ENCODE results near the gene TEDC2. TPM values are rescaled to one million over a fixed set of nuclear protein-coding genes. Genes with fewer than 3 reads are reported as not detected.

The TEDC2 gene
- total and polyA plus RNA-seq, 2 of the 8 experiments (the other 6 are each of a cell fraction or from before 2014, with no cell fraction given): 54.6 to 55.6 TPM

DNA sequence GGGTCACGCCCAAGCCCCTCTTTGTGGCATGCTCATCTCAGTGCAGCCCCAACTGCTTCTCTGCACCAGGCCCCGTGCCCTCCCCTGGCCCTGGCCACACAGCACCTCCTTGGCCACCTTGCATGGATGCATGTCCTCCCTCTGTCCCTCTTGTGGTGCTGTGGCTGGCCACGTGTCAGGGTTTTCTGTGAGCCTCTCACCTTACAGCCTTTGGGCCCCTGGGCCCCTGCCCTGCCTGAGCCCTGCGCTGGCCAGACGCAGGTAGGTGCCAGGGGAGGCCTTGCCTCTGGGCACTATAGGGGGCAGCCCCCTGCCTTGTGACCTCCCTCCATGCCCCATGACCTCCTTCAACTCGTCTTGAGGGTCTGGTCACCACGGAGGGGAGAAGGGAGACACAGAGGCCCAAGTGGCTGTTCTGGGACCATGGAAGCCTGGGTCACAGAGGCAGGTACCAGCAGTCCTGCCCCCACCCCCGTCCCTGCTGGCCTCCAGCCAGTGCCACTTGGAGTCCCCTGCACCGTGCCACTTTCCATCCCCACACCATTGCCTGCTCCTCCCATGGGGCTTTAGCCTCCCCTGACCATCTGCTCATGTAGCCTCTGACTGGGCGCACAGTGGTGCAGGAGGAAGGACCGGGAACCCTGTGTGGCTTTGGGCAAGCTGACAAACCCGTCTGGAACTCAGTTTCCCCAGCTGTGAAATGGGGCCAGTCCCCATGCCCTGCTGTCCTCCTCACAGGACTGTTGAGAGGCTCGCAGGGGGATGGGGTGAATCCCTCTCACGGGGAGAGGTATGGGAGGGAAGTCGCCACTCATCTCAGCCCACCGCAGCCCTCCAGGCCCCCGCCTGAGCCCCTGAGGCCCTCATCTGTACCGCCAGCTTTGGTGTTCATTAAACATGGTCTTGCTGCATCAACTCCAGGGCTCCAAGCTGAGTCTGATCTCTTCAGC, 42.3 kb downstream of the TEDC2 start:
- Histone ChIP-seq H3K79me2 (ENCODE audit: control insufficient read depth in 1 of 2, insufficient read depth in 2 of 2, low read length in 2 of 2) (no peaks in the 10 kb centered on the region), H3K14ac (ENCODE audit: insufficient read length) (no peak overlapping the region), H3K79me1 (ENCODE audit: low read depth, low read length) (no peaks in the 10 kb centered on the region; the same call in 1 of the 2 replicates), H3K27ac (ENCODE audit: low read depth, low read length) (no peak overlapping the region), H3K36me3 (ENCODE audit: control insufficient read depth in 2 of 4, insufficient read depth in 4 of 4, low read length in 3 of 4) (peaks cover 0 to 2% (median 0%) of the 10 kb centered on the region in 4 experiments; a peak in 1 of 8 replicates), H3K9me3 (ENCODE audit: insufficient read depth in 2 of 2, low read depth in 1 of 2, low read length in 1 of 2) (no peaks in the 10 kb centered on the region), H2BK20ac (ENCODE audit: low read length) (no peak overlapping the region), H2AFZ (ENCODE audit: low read length) (no peak overlapping the region), H3K56ac (replicated peaks; ENCODE audit: insufficient read length, low read depth, low read length) (no peak overlapping the region), H2AK5ac (ENCODE audit: low read depth, low read length) (no peak overlapping the region; the same call in 1 of the 2 replicates), H3K23me2 (ENCODE audit: low read depth, low read length) (no peaks in the 10 kb centered on the region), H3K4me2 (ENCODE audit: insufficient read depth in 1 of 2, low read depth in 2 of 2, low read length in 2 of 2) (peak overlapping the region; percentile 0 to 73; a peak in 3 of 4 replicates), H4K8ac (ENCODE audit: extremely low read depth, insufficient read depth, low read length) (peak overlapping the region; percentile 62), H3K4ac (replicated peaks; ENCODE audit: insufficient read length, low read depth, low read length) (peak overlapping the region; percentile 40), H3K27me3 (replicated peaks in 1 of 4; ENCODE audit: control insufficient read depth in 3 of 4, extremely low read depth in 1 of 4, insufficient read depth in 3 of 4, low read length in 3 of 4) (no peaks in the 10 kb centered on the region; a peak in 1 of 7 replicates), H3K4me3 (ENCODE audit: extremely low read depth in 1 of 4, insufficient read depth in 2 of 4, low read depth in 3 of 4, low read length in 4 of 4) (peak overlapping the region in 2 of 4 experiments; percentile 14 to 60; a peak in 2 of 8 replicates), H3K23ac (ENCODE audit: insufficient read length) (no peak overlapping the region), H4K91ac (replicated peaks; ENCODE audit: insufficient read length, low read length) (no peak overlapping the region), H4K20me1 (replicated peaks in 1 of 2; ENCODE audit: control insufficient read depth in 1 of 2, insufficient read depth in 2 of 2, low read length in 2 of 2) (peaks cover 2 to 4% of the 10 kb centered on the region in 2 experiments), H2BK120ac (replicated peaks; ENCODE audit: low read depth, low read length) (no peak overlapping the region), H3K18ac (ENCODE audit: extremely low read depth, low read length) (peak overlapping the region; percentile 81), H2BK12ac (ENCODE audit: low read depth, low read length) (peak overlapping the region; percentile 60; the same call in 1 of the 2 replicates), H3K9ac (replicated peaks in 1 of 4; ENCODE audit: extremely low read depth in 1 of 4, low read depth in 3 of 4, low read length in 3 of 4) (peak overlapping the region in 1 of 4 experiments; percentile 10; a peak in 3 of 7 replicates), H3K4me1 (replicated peaks in 1 of 4; ENCODE audit: control insufficient read depth in 3 of 4, insufficient read depth in 4 of 4, low read length in 3 of 4) (peaks cover 0 to 16% (median 9%) of the 10 kb centered on the region in 4 experiments; a peak in 6 of 7 replicates), H2BK5ac (ENCODE audit: low read depth, low read length) (peak overlapping the region; percentile 85), H4K5ac (ENCODE audit: insufficient read length, low read depth, low read length) (no peak overlapping the region), H2BK15ac (ENCODE audit: low read length) (peak overlapping the region; percentile 31; the same call in 1 of the 2 replicates)
- 89% methylated on average over 17 of the region's 18 CpGs; no CpG with 5 or more reads in 1 of the 2 experiments for WGBS, 2 experiments (ENCODE audit: extremely low coverage in 1 of 2, insufficient coverage in 1 of 2, insufficient read length in 1 of 2, insufficient replicate concordance in 2 of 2, low coverage in 1 of 2, low lambda C conversion rate in 2 of 2, missing lambda C conversion rate in 1 of 2)
- DNase-seq (ENCODE audit: low read depth in 1 of 2, low spot score in 2 of 2): no peak
- CTCF ChIA-PET (ENCODE audit: partially characterized antibody): interaction anchor here (0.6 to 3.3 kb wide), 45 partner anchors 9 to 322 kb away, joined by 3 to 32 read pairs (median 4); partner anchors contain the start of genes AMDHD2, ECI1, PDPK1 and TBC1D24
- POLR2A ChIA-PET (ENCODE audit: partially characterized antibody): interaction anchor here (0.6 to 2.0 kb wide), 16 partner anchors 8 to 493 kb away, joined by 3 to 10 read pairs (median 4); partner anchors contain the start of genes ATP6V0C, CEMP1, NTN3 and TEDC2
- no peak for FAIRE-seq
- no peak for TF ChIP-seq KDM1A (IDR thresholded peaks at IDR 0.05; ENCODE audit: borderline replicate concordance, low read length)
- TF ChIP-seq ASH2L (IDR thresholded peaks at IDR 0.05; ENCODE audit: low read length): peak; percentile 13
